CD14-positive monocyte (primary cell): ENCODE results near the gene ISG15. TPM values are rescaled to one million over a fixed set of nuclear protein-coding genes. Genes with fewer than 3 reads are reported as not detected.
A peak's percentile ranks its signal among the peaks of the same experiment; 100 is the strongest.
"Not testable (repeated sequence)": the region's sequence is repeated elsewhere in the genome, so short reads cannot be mapped to it uniquely, and the experiment has no call there.

Source experiments
- DNase-seq, 3 donors: peaks; one replicate each; pipeline ENCODE4 v3.0.0-alpha.2; 2011 to 2022
- H2AFZ ChIP-seq: 2 replicates; pipeline ENCODE4 v1.6.0; 2012; ENCODE audit warnings: mild to moderate bottlenecking, low read depth, low read length, inconsistent platforms; ENCODE audit not compliant: insufficient read depth, poor library complexity, severe bottlenecking
- H3K27ac ChIP-seq, 2 donors: 1 replicate in 1 of 2; 2 replicates in 1 of 2; pipeline ENCODE4 v1.5.1; 2012 to 2013; ENCODE audit warnings: low read length in 2 of 2, control low read depth in 1 of 2, inconsistent platforms in 1 of 2, low read depth in 1 of 2, mild to moderate bottlenecking in 1 of 2
- H3K27me3 ChIP-seq, 2 donors: one replicate each; pipeline versions ENCODE4 v1.6.0 to v1.6.1; 2011 to 2013; ENCODE audit warnings: low read length in 2 of 2; ENCODE audit not compliant: control insufficient read depth in 2 of 2, insufficient read depth in 2 of 2
- H3K36me3 ChIP-seq, 2 donors: replicated peaks in 1 of 2; 1 replicate in 1 of 2; 2 replicates in 1 of 2; pipeline versions ENCODE4 v1.5.1 to v1.6.1; 2012 to 2013; ENCODE audit warnings: low read length in 2 of 2, control low read depth in 1 of 2, inconsistent platforms in 1 of 2, mild to moderate bottlenecking in 1 of 2; ENCODE audit not compliant: insufficient read depth in 2 of 2, control insufficient read depth in 1 of 2
- H3K4me1 ChIP-seq, 2 donors: 1 replicate in 1 of 2; 2 replicates in 1 of 2; pipeline versions ENCODE4 v1.5.1 to v1.6.1; 2012 to 2013; ENCODE audit warnings: low read length in 2 of 2, control low read depth in 1 of 2, inconsistent platforms in 1 of 2, mild to moderate bottlenecking in 1 of 2, moderate library complexity in 1 of 2; ENCODE audit not compliant: insufficient read depth in 2 of 2, control insufficient read depth in 1 of 2
- H3K4me2 ChIP-seq: replicated peaks from 2 replicates; pipeline ENCODE3; 2012; ENCODE audit warnings: low read length, moderate library complexity, mild to moderate bottlenecking; ENCODE audit not compliant: poor library complexity, severe bottlenecking; ENCODE audit errors: extremely low read depth
- H3K4me3 ChIP-seq, 3 experiments: fragments of 200-600 bp in 1 of 3; sonication (generic) in 1 of 3; replicated peaks in 1 of 3; 1 replicate in 2 of 3; 2 replicates in 1 of 3; pipeline ENCODE4 v1.5.1; 2011 to 2013; ENCODE audit warnings: low read length in 3 of 3, mild to moderate bottlenecking in 3 of 3, control low read depth in 2 of 3, low read depth in 2 of 3, inconsistent platforms in 1 of 3, moderate library complexity in 1 of 3
- H3K79me2 ChIP-seq: 2 replicates; pipeline ENCODE4 v1.6.0; 2012; ENCODE audit warnings: mild to moderate bottlenecking, control low read depth, inconsistent platforms, low read length, moderate library complexity; ENCODE audit not compliant: insufficient read depth
- H3K9ac ChIP-seq: 2 replicates; pipeline ENCODE4 v1.6.0; 2017; ENCODE audit warnings: low read length, mild to moderate bottlenecking; ENCODE audit not compliant: insufficient read depth, poor library complexity, severe bottlenecking
- H3K9me3 ChIP-seq, 2 donors: replicated peaks in 1 of 2; 1 replicate in 1 of 2; 2 replicates in 1 of 2; pipeline versions ENCODE4 v1.5.1 to v1.6.1; 2012 to 2013; ENCODE audit warnings: low read length in 2 of 2, control low read depth in 1 of 2; ENCODE audit not compliant: control insufficient read depth in 1 of 2, insufficient read depth in 1 of 2
- H4K20me1 ChIP-seq: 2 replicates; pipeline ENCODE4 v1.6.0; 2012; ENCODE audit warnings: mild to moderate bottlenecking, low read length, control low read depth, moderate library complexity; ENCODE audit not compliant: insufficient read depth
- H3K27ac Mint-ChIP-seq, 7 donors: one replicate each; pipeline ENCODE4 v1.8.0; 2020; ENCODE audit warnings: mild to moderate bottlenecking in 7 of 7, mixed read lengths in 7 of 7, moderate library complexity in 6 of 7, inconsistent platforms in 2 of 7
- H3K27me3 Mint-ChIP-seq, 3 donors: one replicate each; pipeline ENCODE4 v1.8.0; 2021 to 2022; ENCODE audit warnings: low read depth in 3 of 3, mild to moderate bottlenecking in 3 of 3, mixed read lengths in 3 of 3, moderate library complexity in 3 of 3, inconsistent platforms in 1 of 3
- H3K36me3 Mint-ChIP-seq, 2 donors: one replicate each; pipeline ENCODE4 v1.8.0; 2020; ENCODE audit warnings: mixed read lengths in 2 of 2, inconsistent platforms in 1 of 2, mild to moderate bottlenecking in 1 of 2
- H3K4me1 Mint-ChIP-seq: one replicate; pipeline ENCODE4 v1.8.0; 2020; ENCODE audit warnings: mild to moderate bottlenecking, mixed read lengths
- H3K4me3 Mint-ChIP-seq, 2 donors: one replicate each; pipeline ENCODE4 v1.8.0; 2020; ENCODE audit warnings: mild to moderate bottlenecking in 2 of 2, mixed read lengths in 2 of 2, moderate library complexity in 1 of 2
- H3K9me3 Mint-ChIP-seq, 7 donors: one replicate each; pipeline ENCODE4 v1.8.0; 2020 to 2022; ENCODE audit warnings: mixed read lengths in 7 of 7, mild to moderate bottlenecking in 6 of 7, moderate library complexity in 6 of 7, inconsistent platforms in 2 of 7
- CTCF ChIP-seq: fragments of 200-600 bp; IDR thresholded peaks from one replicate; pipeline ENCODE4 v1.8.0; 2022; ENCODE audit warnings: antibody characterized with exemption, mild to moderate bottlenecking
- WGBS: methylation state at CpG from one replicate; pipeline ENCODE4 v1.1.5; 2013; ENCODE audit warnings: missing lambda C conversion rate; ENCODE audit not compliant: insufficient coverage; 5-methylcytosine and 5-hydroxymethylcytosine counted together
- intact Hi-C, 2 donors: fragments of 100-400 bp; cut with micrococcal nuclease; formaldehyde crosslinking; loops; one replicate each; pipeline versions ENCODE4 v1.15.0 to v1.15.1; 2023
- polyA plus RNA-seq, 3 donors: library from polyadenylated mRNA; depleted of rRNA in 1 of 3; unstranded in 2 of 3; stranded (reverse) in 1 of 3; fragments of 300-500 nt in 2 of 3; fragments of >200 nt in 1 of 3; fragmentation: Illumina TruSeq in 2 of 3; gene quantifications; 1 replicate in 2 of 3; 2 replicates in 1 of 3; pipeline ENCODE4 v1.2.3, GENCODE V29; 2012 to 2021

Gene ISG15
- polyA plus RNA-seq, 3 donors, result 128 to 241 (median 145) TPM

GRCh38 chr1:1005774-1006304, 7.5 kb upstream of the ISG15 start:
- Histone ChIP-seq H3K4me2 (no peak overlapping the region), H3K36me3 (no peaks in the 10 kb centered on the region), H3K9ac (no peak overlapping the region), H3K79me2 (no peaks in the 10 kb centered on the region), H3K27ac (no peak overlapping the region), H3K4me3 (no peak overlapping the region), H2AFZ (no peak overlapping the region), H4K20me1 (no peaks in the 10 kb centered on the region), H3K9me3 (peaks cover 0 to 5% of the 10 kb centered on the region in 2 donors), H3K4me1 (peaks cover 6 to 12% of the 10 kb centered on the region in 2 donors), H3K27me3 (peaks cover 12 to 48% of the 10 kb centered on the region in 2 donors)
- Mint-ChIP-seq H3K36me3 (peaks cover 0 to 2% of the 10 kb centered on the region in 2 donors), H3K9me3 (peaks cover 2 to 20% (median 3%) of the 10 kb centered on the region in 7 donors), H3K27me3 (peaks cover 52 to 83% (median 65%) of the 10 kb centered on the region in 3 donors), H3K4me1 (peaks cover 18% of the 10 kb centered on the region), H3K27ac (no peak overlapping the region), H3K4me3 (no peak overlapping the region)
- WGBS, result 80% methylated on average over 14 of the region's 23 CpGs
- no peak for TF ChIP-seq CTCF
- no peak for DNase-seq
- intact Hi-C loops, result no loop called here

- peaks cover 0 to 16% (median 2%) of the 10 kb centered on the region in 7 donors for H3K9me3 Mint-ChIP-seq
- no peak overlapping the region for H2AFZ ChIP-seq
- H3K27me3 ChIP-seq, result peaks cover 8 to 41% of the 10 kb centered on the region in 2 donors
- no peak overlapping the region for H3K4me3 Mint-ChIP-seq
- peaks cover 0 to 5% of the 10 kb centered on the region in 2 donors for H3K4me1 ChIP-seq
- TF ChIP-seq CTCF, result no peak
- H3K27ac ChIP-seq, result no peak overlapping the region
- intact Hi-C loops, result no loop called here
- WGBS, result 95% methylated on average over 37 of the region's 37 CpGs
- no peak overlapping the region for H3K4me2 ChIP-seq
- no peak overlapping the region for H3K9ac ChIP-seq
- H3K27ac Mint-ChIP-seq, result peak overlapping the region in 2 of 7 donors; percentile 50 to 59
- peaks cover 14% of the 10 kb centered on the region for H3K4me1 Mint-ChIP-seq
- peaks cover 48 to 80% (median 60%) of the 10 kb centered on the region in 3 donors for H3K27me3 Mint-ChIP-seq
- DNase-seq, result peak in 1 of 3 donors; percentile 32
- H3K4me3 ChIP-seq, result no peak overlapping the region
- no peaks in the 10 kb centered on the region for H3K36me3 ChIP-seq
- peaks cover 0 to 2% of the 10 kb centered on the region in 2 donors for H3K36me3 Mint-ChIP-seq
- no peaks in the 10 kb centered on the region for H3K79me2 ChIP-seq
- H4K20me1 ChIP-seq, result no peaks in the 10 kb centered on the region
- H3K9me3 ChIP-seq, result no peaks in the 10 kb centered on the region
These were observed 6.8 kb upstream of the ISG15 start for GRCh38 chr1:1006305-1007159.

- WGBS, result 97% methylated on average over 6 of the region's 8 CpGs
- not testable (repeated sequence) for H3K36me3 ChIP-seq, H4K20me1 ChIP-seq, H3K9me3 ChIP-seq, H3K36me3 Mint-ChIP-seq, DNase-seq, H3K9me3 Mint-ChIP-seq, H3K27me3 ChIP-seq, H3K27ac ChIP-seq, H3K4me2 ChIP-seq, H3K4me3 Mint-ChIP-seq, H3K9ac ChIP-seq, H3K4me3 ChIP-seq, H2AFZ ChIP-seq, H3K79me2 ChIP-seq
- peaks cover 16 to 25% of the 10 kb centered on the region in 2 donors for H3K4me1 ChIP-seq
- Mint-ChIP-seq H3K27me3 (peaks cover 17 to 47% (median 30%) of the 10 kb centered on the region in 3 donors), H3K27ac (peak overlapping the region in 1 of 7 donors; percentile 25), H3K4me1 (peaks cover 24% of the 10 kb centered on the region)
- intact Hi-C loops, result loop anchor here in 1 of 2 donors (10.0 kb wide), 1 partner anchor 365 kb away; the partner anchor contains the start of gene AURKAIP1
These were observed 3.2 kb upstream of the ISG15 start for GRCh38 chr1:1010131-1010530.
